HG03460 (cell line): ENCODE measurements around the gene KBTBD4.

Experiments used
- ATAC-seq: cut with Tn5 transposase; IDR thresholded peaks from one replicate; pipeline ENCODE4 v1.9.1; 2021; ENCODE audit not compliant: unreplicated experiment

KBTBD4 gene

GRCh38 chr11:47591764-47592163 lies 13.0 kb upstream of the KBTBD4 start:
- no peak for ATAC-seq

- no peak for ATAC-seq
These were observed 11.4 kb upstream of the KBTBD4 start for GRCh38 chr11:47589977-47590861.

GRCh38 chr11:47589584-47589976 lies 10.8 kb upstream of the KBTBD4 start:
- ATAC-seq, result no peak

GRCh38 chr11:47589118-47589517 lies 10.3 kb upstream of the KBTBD4 start:
- ATAC-seq, result no peak

GRCh38 chr11:47587723-47588326 lies 9.1 kb upstream of the KBTBD4 start:
- no peak for ATAC-seq

GRCh38 chr11:47587039-47587716 lies 8.4 kb upstream of the KBTBD4 start:
- ATAC-seq, result no peak

- no peak for ATAC-seq
These were observed 7.5 kb upstream of the KBTBD4 start, which contains the start of gene FAM180B for GRCh38 chr11:47586098-47586855. FAM180B (plus strand) TSS chr11:47586678; CDS start chr11:47586769, 91 bp downstream.

- ATAC-seq, result no peak
These were observed 5.1 kb upstream of the KBTBD4 start for GRCh38 chr11:47583844-47584243.

GRCh38 chr11:47577460-47578041 lies 1.2 kb downstream of the KBTBD4 start:
- no peak for ATAC-seq

- ATAC-seq, result no peak
These were observed 5.4 kb downstream of the KBTBD4 start for GRCh38 chr11:47573321-47573720.

- ATAC-seq, result no peak
These were observed 6.0 kb downstream of the KBTBD4 start for GRCh38 chr11:47572715-47573255.

GRCh38 chr11:47571895-47572294 lies 6.9 kb downstream of the KBTBD4 start:
- no peak for ATAC-seq

GRCh38 chr11:47571357-47571729 lies 7.4 kb downstream of the KBTBD4 start:
- ATAC-seq, result no peak

- ATAC-seq, result no peak
These were observed 8.0 kb downstream of the KBTBD4 start for GRCh38 chr11:47570651-47571356.

GRCh38 chr11:47569646-47570045 lies 9.1 kb downstream of the KBTBD4 start:
- no peak for ATAC-seq

GRCh38 chr11:47566149-47566698 lies 12.5 kb downstream of the KBTBD4 start:
- no peak for ATAC-seq

- ATAC-seq, result peak; percentile 84
These were observed 13.2 kb downstream of the KBTBD4 start, which contains the start of gene PTPMT1 for GRCh38 chr11:47565340-47566148. PTPMT1 (plus strand) TSS chr11:47565599; CDS start chr11:47565623, 24 bp downstream.

GRCh38 chr11:47564933-47565339 lies 13.8 kb downstream of the KBTBD4 start:
- ATAC-seq, result peak; percentile 19
